Measurements from ENCODE around the gene PLCB2.

PLCB2 gene

GRCh38 chr15:40328176-40328575 is 20.4 kb upstream of the PLCB2 start:
- DNase-seq = no peak

DNA sequence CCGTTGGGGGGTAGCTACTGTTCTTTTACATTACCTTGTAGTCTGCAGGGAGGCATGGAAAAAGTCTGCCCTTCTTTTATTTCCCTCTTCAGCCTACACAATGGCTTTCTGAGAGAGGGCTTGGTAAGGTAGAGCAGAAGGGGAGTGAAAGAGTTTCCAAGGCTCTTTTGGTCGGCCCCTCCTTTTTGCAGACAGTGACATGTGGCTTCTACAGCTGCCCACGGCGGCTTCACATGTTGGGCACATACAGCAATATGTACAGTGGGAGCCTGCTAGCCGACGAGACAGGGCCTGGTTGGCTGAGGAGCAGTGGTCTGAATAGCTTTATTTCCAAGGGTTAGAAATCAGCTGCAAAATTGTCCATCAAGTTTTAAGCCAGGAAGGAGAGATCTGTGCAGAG is 19.7 kb upstream of the PLCB2 start:
- DNase-seq = peak in 1 of 58 donors; percentile 5

DNA sequence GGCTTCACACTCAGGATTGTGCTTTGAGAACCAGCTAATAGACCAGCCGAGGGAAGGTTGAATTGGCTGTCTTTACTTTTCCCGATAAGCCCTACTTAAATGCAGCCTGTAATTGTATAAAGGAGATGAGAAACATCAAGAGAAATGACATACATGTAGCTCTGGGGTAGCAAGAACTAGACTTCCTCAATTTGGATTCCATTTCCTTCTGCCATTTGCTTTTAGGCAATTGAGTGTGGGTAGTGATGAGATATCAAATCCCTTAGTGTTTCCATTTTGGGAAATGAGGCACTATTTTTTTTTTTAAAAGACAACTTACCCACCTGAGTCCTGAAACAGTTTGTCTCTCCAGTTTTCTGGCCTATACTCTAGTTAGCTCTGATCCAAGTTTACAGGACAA is 18.0 kb upstream of the PLCB2 start:
- no peak for DNase-seq

DNA sequence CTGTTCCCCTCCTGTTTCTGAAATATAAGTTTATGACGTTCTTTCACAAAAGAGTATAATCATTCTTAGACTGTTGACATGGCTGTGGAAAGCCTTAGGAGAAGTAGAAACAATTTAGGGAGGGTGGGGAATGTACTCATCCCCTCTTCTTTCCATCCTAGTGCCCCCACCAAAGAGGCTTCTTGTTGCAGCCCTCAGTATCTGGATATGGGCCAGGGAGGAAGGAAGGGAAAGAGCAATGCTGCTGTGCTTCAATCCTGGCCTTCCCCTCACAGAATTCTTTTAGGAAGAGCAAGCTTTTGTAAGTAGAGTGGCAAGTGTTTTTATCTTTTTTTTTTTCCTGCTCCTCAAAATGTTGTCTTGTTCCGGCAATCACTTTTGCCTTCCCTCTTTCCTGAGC is 17.5 kb upstream of the PLCB2 start:
- no peak for DNase-seq

DNA sequence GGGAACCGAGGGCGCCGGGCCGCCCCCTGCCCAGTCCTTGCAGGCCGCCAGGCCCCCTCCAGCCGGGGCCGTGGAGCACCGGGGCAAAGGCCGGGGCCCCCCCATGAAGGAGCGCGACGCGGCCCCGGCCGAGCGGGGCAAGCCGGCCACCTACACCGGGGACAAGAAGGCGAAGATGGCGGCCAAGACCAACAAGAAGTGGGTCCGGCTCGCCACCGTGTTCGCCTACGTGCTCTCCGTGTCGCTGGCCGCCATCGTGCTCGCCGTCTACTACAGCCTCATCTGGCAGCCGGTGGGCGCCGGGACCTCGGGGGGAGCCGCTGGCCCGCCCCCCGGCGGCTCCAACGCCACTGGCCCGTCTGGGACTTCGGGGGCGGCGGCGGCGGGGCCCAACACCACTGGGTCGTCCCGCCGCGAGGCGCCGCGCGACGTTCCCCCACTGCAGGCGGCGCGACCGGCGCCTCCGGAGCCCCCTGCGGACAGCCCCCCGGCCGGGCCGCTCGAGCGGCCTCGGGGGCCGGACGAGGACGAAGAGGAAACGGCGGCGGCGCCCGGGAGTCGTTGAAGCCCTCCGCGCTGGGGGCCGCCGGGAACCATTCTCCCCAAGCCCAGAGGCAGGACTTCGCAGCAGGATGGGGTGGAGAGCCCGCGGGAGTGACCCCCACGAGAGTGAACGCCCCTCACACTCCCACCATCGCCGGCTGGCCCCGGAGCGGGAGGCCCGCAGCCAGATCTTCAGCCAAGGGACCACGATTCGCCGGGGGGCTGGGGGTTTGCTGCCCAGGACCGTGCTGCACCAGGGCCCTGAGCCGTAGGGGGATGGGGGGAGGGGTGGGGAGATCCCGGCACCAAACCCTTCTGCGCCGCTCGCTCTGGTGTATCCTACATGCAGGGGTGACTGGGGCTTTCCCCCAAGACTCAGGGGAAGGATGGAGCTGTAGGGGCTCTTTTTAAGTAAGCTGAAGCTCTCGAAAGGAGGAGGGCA is 16.5 kb upstream of the PLCB2 start:
- peak in 6 of 58 donors; percentile 13 to 52 (median 32) for DNase-seq

DNA sequence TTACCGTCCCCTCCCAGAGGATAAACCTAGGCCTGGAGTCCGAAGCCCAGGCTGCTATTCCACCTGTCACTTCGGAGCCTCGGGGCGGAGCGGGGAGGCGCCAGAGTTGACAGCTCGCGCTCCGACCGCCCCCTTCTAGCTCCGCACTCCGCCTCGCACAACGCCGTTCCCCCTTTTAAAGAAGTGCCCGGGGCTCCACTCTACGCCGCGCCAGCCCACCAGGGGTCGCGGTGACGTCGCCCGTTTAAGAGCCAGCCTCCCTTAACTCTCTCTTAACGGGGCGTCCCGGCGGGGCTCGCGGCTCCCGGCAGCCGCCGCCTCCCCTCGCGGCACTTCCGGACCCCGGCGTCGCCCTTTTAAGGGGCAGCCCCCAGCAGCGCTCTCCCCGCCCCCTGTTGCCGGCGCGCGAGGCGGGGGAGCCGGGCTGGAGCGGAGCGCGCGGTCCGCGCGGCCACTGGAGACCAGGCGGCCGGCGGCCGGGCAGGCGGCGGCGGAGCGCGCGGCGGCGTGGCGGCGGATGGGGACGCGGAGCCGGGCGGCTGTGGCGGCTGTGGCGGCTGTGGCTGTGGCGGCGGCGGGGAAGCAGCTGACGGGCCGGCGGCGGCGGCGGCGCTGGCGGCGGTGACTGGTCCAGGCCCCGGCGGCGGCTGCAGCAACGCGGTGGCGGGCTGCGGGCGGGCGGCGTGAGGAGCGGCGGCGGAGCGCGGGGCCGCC is 15.7 kb upstream of the PLCB2 start, which contains the start of gene INAFM2:
INAFM2 (plus strand) TSS at position 454 of the 714 bp plus-strand sequence. CDS start 364 bp downstream, outside the sequence.
- peak; percentile 41 to 94 (median 80) for DNase-seq

DNA sequence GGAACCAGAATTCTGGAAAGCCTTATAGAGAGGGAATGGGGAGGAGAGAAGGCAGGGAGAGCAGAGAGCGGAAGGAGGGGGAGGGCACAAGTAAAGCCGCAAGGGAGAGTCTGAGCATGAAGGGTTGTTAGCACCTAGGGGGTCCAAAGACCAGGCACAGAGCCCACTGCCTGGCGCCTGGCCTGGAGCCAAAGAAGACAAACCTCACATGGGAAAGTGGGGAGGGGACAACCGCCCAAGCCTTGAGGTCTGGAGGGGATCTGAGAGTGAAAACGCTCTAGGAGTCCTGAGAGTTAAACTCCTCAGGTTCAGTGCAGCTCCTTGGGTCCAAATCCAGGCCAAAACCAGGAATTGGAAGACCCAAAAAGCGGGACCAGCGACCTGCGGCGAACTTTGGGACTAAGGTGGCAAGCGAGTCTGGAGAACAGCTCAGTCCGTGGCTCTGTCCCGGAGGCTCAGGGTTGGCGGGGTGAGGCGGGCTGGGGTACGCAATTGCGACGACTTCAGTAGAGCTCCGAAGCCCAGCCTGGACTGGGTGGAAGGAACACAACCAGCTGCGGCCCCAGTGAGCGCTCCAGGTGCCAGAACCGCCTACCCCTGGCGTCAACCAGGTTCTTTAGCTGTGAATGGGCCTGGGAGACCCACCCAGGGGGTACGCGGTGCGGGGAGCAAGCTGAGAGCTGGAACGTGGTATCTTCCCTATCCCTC is 14.9 kb upstream of the PLCB2 start:
- DNase-seq = peak in 3 of 58 donors; percentile 48 to 54 (median 49)

- peak in 30 of 58 donors; percentile 6 to 68 (median 34) for DNase-seq
Measured at GRCh38 chr15:40320931-40321371, 13.2 kb upstream of the PLCB2 start.

DNA sequence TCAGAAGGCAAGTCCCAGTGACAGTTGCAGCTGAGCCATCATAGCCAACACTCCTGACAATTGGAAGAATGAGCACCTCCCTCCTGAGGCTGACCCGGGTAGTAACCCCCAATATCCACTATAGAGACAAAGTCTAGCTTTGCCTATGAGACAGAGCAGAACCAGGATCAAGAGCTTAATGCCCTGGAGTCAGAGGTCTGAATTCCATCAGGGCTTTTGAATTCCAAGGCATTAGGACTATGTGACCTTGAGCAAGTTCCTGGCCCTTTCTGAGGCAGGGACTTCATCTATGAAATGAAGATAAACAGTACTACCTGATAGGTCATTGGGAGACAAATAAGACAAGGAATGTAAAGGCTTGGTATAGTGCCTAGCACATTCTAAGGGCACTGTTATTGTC is 12.7 kb upstream of the PLCB2 start:
- no peak for DNase-seq

- no peak for DNase-seq
Measured at GRCh38 chr15:40317580-40317979, 9.8 kb upstream of the PLCB2 start.

DNA sequence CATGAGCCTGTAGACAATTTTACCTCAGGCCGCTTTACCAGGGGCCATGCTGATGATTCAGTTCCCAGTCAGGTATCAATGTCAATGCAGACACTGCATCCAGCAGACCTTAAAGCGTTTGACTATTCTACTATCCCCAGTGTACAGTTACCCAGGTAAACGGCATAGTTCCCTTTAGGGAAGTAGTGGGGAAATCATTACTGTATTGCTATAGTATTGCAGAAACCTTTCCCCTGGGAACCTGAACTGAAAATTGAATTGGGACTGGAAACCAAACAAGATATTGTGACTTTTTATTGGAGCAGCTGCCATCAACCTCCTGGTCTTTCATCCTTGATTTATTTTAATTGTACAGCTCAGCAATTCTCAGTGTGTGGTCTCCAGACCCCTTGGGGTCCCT is 9.2 kb upstream of the PLCB2 start:
- no peak for DNase-seq

- DNase-seq = no peak
Measured at GRCh38 chr15:40314723-40315276, 7.1 kb upstream of the PLCB2 start.

GRCh38 chr15:40313531-40314398 is 6.0 kb upstream of the PLCB2 start:
- peak in 7 of 58 donors; percentile 10 to 31 (median 21) for DNase-seq

- no peak for DNase-seq
Measured at GRCh38 chr15:40312370-40313158, 4.8 kb upstream of the PLCB2 start.

DNA sequence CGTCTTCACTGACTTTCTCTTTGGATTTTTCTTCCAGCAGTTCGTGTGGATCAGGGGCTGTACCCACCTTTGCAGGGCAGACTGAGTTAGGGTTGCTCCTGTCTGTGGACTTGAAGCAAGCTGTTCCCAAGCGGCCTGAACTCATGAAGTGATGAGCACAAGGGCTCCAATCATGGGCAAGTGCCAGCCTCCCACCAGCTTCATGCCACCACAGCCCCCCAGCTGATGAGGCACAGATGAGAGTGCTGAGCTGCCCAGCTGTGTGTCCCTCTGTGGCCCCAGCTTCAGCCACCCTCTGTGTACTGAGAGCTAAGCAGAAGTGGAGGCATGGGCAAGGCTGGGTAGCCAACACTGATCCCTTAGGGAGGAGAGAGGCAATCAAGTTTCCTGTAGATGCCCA is 3.3 kb upstream of the PLCB2 start:
- DNase-seq = no peak

- peak in 27 of 58 donors; percentile 12 to 65 (median 27) for DNase-seq
Measured at GRCh38 chr15:40310001-40310959, 2.5 kb upstream of the PLCB2 start.

DNA sequence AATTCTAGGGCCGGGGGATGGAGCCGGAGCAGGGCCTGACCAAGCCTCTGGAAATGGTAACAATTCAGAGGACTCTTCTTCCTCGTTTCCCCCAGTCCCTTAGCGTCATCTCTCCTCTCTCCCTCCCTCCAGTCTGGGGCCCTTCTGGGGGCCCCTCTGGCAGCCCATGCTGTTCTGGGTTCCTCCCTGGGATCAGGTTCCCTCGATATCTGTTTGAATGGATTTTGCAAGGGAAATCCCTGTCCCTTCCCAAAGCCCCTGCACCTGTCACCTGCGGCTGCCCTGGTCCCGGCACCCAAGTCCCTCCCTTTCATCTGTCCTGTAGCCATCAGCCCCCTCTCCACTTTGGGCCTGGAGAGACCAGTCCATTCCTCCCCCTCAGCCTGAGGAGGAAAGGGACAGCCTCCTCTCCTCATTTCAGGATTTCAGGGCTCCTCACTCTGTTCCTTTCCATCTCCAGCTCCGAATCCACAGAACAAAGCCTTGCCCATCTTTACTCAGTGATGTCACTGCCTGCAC is 1.7 kb upstream of the PLCB2 start:
- no peak for DNase-seq

GRCh38 chr15:40306908-40307307 is 827 bp downstream of the PLCB2 start:
- no peak for DNase-seq

Data from anterior cingulate cortex (tissue), 58 donors.